Calu3 (cell line): ENCODE measurements around the gene TMCO1. TPM values are rescaled to one million over a fixed set of nuclear protein-coding genes. Genes with fewer than 3 reads are reported as not detected.
"Not testable (repeated sequence)": the region's sequence is repeated elsewhere in the genome, so short reads cannot be mapped to it uniquely, and the experiment has no call there.

Source experiments
- BruUV-seq: library from RNA; stranded (reverse); fragments of 400-500 nt; replicated peaks from 2 replicates; lab custom pipeline; 2021; lab: Mats Ljungman, UMichigan
- CTCF ChIA-PET: fragments of 300-600 bp; sonication (Branson Sonifier 250); formaldehyde crosslinking; loops from one replicate; lab custom pipeline; 2022; ENCODE audit warnings: antibody characterized with exemption; lab: Charles Lee
- DNase-seq: peaks from one replicate; pipeline ENCODE4 v3.0.0; 2022
- H3K27ac Mint-ChIP-seq: one replicate; pipeline ENCODE4 v1.8.0; 2022; ENCODE audit warnings: mixed read lengths; ENCODE audit not compliant: unreplicated experiment
- H3K27me3 Mint-ChIP-seq: one replicate; pipeline ENCODE4 v1.8.0; 2022; ENCODE audit warnings: mixed read lengths; ENCODE audit not compliant: unreplicated experiment
- H3K36me3 Mint-ChIP-seq: one replicate; pipeline ENCODE4 v1.8.0; 2022; ENCODE audit warnings: mild to moderate bottlenecking, moderate library complexity, mixed read lengths; ENCODE audit not compliant: insufficient read depth, unreplicated experiment
- H3K4me1 Mint-ChIP-seq: one replicate; pipeline ENCODE4 v1.8.0; 2022; ENCODE audit warnings: mild to moderate bottlenecking, low read depth, mixed read lengths; ENCODE audit not compliant: unreplicated experiment
- H3K4me3 Mint-ChIP-seq: one replicate; pipeline ENCODE4 v1.8.0; 2022; ENCODE audit warnings: mild to moderate bottlenecking, low read depth, moderate library complexity, mixed read lengths; ENCODE audit not compliant: unreplicated experiment
- H3K9me3 Mint-ChIP-seq: one replicate; pipeline ENCODE4 v1.8.0; 2022; ENCODE audit warnings: low read depth, mixed read lengths; ENCODE audit not compliant: unreplicated experiment
- intact Hi-C: fragments of 100-400 bp; cut with micrococcal nuclease; formaldehyde crosslinking; loops from one replicate; pipeline ENCODE4 v1.10.0; 2022; ENCODE audit not compliant: unreplicated experiment
- total RNA-seq: library from RNA; stranded (reverse); gene quantifications from 2 replicates; pipeline ENCODE4 v1.2.3, GENCODE V29; 2022
- TF ChIP-seq, protein P1 (sequence below): fragments of 200-600 bp; IDR thresholded peaks from one replicate; pipeline ENCODE4 v1.8.0; 2022; ENCODE audit warnings: antibody characterized with exemption; ENCODE audit not compliant: unreplicated experiment

The TMCO1 gene
- total RNA-seq, 1 experiment from 2014 or later = 157 TPM

DNA sequence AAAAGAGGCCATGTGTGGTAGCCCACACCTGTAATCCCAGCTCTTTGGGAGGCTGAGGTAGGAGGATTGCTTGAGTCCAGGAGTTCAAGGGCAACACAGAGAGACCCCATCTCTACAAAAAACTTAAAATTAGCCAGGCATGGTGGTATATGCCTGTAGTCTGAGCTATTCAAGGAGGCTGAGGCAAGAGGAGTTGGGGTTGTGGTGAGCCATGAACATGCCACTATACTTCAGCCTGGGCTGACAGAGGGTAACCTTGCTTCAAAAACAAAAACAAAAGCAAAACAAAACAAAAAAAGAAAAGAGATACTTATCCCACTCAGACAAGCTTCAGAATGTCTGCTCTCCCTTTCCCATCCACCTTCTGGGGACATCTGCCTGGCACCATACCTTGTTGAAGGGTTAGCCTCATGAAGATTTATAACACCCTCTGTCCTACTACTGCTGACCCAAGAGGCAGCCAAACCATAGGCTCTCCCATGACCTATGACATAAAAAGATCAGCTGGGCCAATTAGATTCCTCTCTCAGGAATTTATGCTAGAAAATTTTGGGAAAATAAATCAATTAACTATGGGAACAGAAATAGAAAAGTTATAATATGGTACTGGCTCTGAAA lies 13.2 kb downstream of the TMCO1 start:
- no peak for DNase-seq
- CTCF ChIA-PET = interaction anchor here (0.6 to 0.7 kb wide), 2 partner anchors 139 to 1963 kb away, joined by 3 read pairs; no protein-coding TSS in a partner anchor
- intact Hi-C loops = no loop called here
- Mint-ChIP-seq H3K9me3 (no peaks in the 10 kb centered on the region), H3K36me3 (peaks cover 31% of the 10 kb centered on the region), H3K4me3 (no peak overlapping the region), H3K4me1 (no peaks in the 10 kb centered on the region), H3K27me3 (no peaks in the 10 kb centered on the region), H3K27ac (no peak overlapping the region)
- TF ChIP-seq, protein P1, sequence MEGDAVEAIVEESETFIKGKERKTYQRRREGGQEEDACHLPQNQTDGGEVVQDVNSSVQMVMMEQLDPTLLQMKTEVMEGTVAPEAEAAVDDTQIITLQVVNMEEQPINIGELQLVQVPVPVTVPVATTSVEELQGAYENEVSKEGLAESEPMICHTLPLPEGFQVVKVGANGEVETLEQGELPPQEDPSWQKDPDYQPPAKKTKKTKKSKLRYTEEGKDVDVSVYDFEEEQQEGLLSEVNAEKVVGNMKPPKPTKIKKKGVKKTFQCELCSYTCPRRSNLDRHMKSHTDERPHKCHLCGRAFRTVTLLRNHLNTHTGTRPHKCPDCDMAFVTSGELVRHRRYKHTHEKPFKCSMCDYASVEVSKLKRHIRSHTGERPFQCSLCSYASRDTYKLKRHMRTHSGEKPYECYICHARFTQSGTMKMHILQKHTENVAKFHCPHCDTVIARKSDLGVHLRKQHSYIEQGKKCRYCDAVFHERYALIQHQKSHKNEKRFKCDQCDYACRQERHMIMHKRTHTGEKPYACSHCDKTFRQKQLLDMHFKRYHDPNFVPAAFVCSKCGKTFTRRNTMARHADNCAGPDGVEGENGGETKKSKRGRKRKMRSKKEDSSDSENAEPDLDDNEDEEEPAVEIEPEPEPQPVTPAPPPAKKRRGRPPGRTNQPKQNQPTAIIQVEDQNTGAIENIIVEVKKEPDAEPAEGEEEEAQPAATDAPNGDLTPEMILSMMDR = no peak
- BruUV-seq = no TSS peak

DNA sequence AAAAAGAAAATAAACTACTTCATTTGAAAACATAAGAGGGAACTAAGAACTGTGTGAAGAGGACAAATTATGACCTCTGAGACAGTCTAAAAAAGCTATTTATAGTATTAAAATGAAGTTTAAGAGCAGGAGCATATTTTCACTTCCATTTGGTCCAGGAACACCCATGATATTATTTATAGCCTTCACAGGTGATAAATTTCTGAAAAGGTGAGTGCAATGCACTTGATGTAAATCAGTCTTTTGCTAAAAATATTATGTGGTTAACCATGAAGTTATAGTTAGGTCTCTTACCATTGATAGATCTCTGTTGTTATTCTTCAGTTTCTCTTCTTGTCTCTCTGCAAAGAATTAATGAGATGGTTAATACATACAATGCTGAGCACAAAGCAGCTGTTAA lies 14.7 kb downstream of the TMCO1 start:
- no peaks in the 10 kb centered on the region for H3K4me1 Mint-ChIP-seq

DNA sequence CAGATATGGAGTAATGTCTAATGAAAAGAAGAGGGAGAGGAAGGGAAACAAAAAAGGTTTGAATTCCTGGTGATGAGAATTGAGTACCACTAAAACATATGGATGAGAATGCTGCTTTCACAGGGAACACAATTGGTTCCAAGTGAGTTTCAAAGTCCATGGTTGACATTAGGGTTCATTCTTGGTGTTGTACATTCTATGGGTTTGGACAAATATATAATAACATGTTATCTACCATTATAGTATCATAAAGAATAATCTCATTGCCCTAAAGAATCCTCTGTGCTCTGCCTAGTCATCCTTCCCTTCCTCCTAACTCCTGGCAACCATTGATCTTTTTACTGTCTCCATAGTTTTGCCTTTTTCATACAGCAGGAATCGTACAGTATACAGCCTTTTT lies 20.1 kb downstream of the TMCO1 start:
- H3K27me3 Mint-ChIP-seq = no peaks in the 10 kb centered on the region
- CTCF ChIA-PET = no interaction called here
- BruUV-seq = no TSS peak
- H3K36me3 Mint-ChIP-seq = peaks cover 9% of the 10 kb centered on the region
- no peaks in the 10 kb centered on the region for H3K9me3 Mint-ChIP-seq
- DNase-seq = no peak
- TF ChIP-seq, protein P1 = no peak
- H3K4me3 Mint-ChIP-seq = no peak overlapping the region
- H3K4me1 Mint-ChIP-seq = peaks cover 24% of the 10 kb centered on the region
- H3K27ac Mint-ChIP-seq = peak overlapping the region; percentile 11
- intact Hi-C loops = no loop called here

More for the DNA sequence above, 14.7 kb downstream of the TMCO1 start:
- no peak overlapping the region for H3K4me3 Mint-ChIP-seq
- no peaks in the 10 kb centered on the region for H3K9me3 Mint-ChIP-seq
- no TSS peak for BruUV-seq
- no peaks in the 10 kb centered on the region for H3K27me3 Mint-ChIP-seq
- peaks cover 31% of the 10 kb centered on the region for H3K36me3 Mint-ChIP-seq
- intact Hi-C loops = no loop called here
- H3K27ac Mint-ChIP-seq = no peak overlapping the region
- TF ChIP-seq, protein P1 = no peak
- DNase-seq = no peak
- CTCF ChIA-PET = interaction anchor here (0.7 kb wide), 1 partner anchor 1342 kb away, joined by 5 read pairs; no protein-coding TSS in a partner anchor

DNA sequence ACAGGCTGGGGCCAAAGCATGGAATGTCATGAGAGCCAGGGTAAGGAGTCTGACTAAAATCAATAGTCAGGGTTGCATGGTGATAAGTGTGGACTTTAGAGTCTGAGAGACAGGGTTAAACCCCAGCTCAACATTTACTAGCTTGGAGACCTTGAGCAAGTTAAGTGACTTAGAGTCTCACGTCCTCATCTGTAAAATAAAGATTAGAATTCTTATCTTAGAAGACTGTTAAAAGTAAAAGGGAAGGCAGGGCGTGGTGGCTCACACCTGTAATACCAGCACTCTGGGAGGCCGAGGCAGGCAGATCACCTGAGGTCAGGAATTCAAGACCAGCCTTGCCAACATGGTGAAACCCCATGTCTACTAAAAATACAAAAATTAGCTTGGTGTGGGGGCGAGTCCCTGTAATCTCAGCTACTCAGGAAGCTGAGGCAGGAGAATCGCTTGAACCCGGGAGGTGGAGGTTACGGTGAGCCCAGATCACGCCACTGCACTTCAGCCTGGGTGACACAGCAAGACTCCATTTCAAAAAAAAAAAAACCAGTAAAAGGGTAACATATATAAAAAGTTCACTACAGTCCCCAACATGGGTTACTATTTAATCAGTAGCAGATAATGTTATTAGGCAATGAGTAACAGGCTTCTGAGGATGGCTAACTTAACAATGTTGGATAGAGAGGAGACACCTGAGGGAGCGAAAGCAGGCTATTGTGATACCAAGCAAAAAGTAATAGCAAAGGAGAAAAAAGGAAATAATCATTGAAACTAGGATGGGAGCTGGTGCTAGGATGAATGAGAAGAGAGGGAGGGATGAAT lies 20.8 kb downstream of the TMCO1 start:
- no TSS peak for BruUV-seq
- H3K36me3 Mint-ChIP-seq = peaks cover 7% of the 10 kb centered on the region
- no peaks in the 10 kb centered on the region for H3K27me3 Mint-ChIP-seq
- H3K27ac Mint-ChIP-seq = peak overlapping the region; percentile 11
- no peaks in the 10 kb centered on the region for H3K9me3 Mint-ChIP-seq
- TF ChIP-seq, protein P1 = no peak
- intact Hi-C loops = no loop called here
- CTCF ChIA-PET = no interaction called here
- peak; percentile 13 for DNase-seq
- no peak overlapping the region for H3K4me3 Mint-ChIP-seq
- H3K4me1 Mint-ChIP-seq = peaks cover 24% of the 10 kb centered on the region

DNA sequence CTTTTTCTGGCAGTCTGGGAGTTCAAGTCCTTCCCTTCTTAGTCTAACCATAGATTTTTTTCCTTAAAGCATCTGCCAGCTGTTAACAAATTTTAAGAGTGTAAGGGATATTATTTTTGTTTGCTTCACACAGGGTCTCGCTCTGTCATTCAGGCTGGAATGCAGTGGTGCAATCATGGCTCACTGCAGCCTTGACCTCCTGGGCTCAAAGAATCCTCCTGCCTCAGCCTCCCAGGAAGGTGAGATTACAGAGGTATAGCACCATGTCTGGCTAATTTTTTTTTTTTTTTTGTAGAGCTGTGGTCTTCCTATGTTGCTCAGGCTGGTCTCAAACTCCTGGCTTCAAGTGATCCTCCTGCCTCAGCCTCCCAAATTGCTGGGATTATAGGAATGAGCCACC lies 23.8 kb downstream of the TMCO1 start:
- BruUV-seq, DNase-seq, H3K27ac Mint-ChIP-seq, H3K27me3 Mint-ChIP-seq, H3K4me3 Mint-ChIP-seq, H3K9me3 Mint-ChIP-seq, intact Hi-C loops, CTCF ChIA-PET: not testable (repeated sequence)
- Mint-ChIP-seq H3K4me1 (peaks cover 24% of the 10 kb centered on the region), H3K36me3 (peaks cover 18% of the 10 kb centered on the region)
